NCI-H2196 treated with DMSO at 0.1 percent for 48 hours (cell line): ENCODE results near the gene AK2.
A peak's percentile ranks its signal among the peaks of the same experiment; 100 is the strongest.
"Not testable (repeated sequence)": the region's sequence is repeated elsewhere in the genome, so short reads cannot be mapped to it uniquely, and the experiment has no call there.

Source experiments
- DNase-seq: peaks from one replicate; lab custom pipeline; 2025; ENCODE audit not compliant: unreplicated experiment; lab: John Stamatoyannopoulos, UW

Gene AK2

DNA sequence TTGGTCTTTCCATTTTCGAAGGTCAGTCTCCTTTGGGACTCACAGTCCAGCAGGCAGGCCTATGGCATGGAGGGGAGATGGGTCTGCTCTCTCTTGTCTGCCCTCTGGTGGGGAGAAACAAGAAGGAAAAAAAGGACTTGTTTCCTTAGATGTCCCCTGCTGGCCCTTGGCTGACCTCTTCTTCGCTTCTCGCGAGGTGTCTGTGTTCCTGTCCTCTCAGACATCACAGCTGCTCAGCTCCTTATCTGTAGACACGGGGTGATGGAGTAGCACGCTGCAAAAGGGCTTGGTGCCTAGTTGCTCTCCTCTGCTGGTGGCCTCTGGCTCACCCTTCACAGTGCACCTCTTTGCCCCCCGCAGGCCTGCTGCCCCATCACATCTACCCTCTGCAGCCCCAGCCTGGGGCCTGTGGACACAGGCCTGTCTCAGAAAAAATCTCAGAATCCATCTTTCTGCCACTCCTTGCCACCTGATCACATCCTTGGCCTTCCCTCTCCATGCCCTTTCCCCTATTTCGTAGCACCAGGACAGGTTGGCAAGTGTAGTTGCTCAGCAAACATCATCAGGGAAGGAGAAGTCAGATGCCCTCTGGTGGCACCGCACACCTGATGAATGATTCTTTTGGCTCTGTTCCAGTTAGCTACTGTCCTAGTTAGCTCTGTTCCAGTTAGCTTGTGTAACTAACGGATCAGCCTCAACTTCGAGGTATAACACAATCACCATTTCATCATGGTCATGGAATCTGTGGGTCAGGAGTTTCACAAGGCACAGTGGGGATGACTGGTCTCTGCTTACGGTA, 18.7 kb upstream of the AK2 start:
- peak; percentile 80 for DNase-seq

DNA sequence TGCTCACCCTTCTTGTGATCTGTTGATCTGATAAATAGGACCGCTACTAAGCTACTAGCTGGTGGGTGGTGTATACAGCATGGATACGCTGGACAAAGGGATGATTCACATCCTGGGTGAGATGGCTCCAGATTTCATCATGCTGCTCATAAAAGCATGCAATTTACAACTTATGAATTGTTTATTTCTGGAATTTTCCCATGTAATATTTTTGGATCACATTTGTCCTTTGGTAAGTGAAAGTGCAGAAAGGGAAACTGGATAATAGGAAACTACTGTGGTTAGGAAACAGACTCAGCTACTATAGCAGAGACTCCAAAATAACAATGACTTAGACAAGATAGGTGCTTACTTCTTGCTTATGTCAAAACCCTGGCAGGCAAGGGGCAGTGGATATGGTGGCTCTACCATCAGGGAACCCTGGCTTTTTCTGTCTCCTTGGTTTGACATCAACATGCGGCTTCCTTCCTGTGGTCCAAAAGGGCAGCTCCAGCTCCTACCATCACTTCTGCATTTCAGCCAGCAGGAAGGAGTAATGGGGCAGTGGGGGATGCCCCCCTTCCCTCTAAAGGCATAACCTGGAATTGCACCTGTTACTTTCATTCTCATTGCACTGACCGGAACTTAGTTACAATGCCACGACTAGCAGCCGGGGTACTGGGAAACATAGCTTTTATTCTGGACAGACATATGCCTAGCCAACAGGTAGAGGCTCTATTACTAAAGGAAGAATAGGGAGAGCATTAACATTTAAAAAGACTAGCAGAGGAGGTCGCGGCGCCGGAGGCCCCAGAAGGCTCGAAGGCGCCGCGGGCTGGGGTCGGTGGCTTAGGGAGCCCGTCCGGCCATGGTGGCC, 13.8 kb upstream of the AK2 start:
- no peak for DNase-seq

DNA sequence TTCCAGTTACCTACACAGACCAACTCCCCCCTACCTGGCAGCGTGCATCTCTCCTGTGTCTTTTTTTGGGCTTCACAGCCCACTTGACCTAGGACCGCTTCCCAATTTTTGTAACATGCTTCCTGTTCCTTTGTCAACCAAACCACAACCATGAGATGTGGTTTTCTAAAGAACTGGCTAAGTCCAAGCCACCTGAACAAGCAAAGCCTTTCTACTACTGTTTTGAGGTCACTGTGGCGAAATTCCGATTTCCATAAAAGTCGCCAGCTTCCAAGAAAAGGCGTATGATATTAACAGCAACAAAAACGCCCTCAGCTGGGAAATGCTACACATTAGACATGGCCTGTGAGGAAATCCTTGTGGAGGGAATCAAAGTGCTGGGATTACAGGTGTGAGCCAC, 12.7 kb upstream of the AK2 start:
- DNase-seq, result no peak

DNA sequence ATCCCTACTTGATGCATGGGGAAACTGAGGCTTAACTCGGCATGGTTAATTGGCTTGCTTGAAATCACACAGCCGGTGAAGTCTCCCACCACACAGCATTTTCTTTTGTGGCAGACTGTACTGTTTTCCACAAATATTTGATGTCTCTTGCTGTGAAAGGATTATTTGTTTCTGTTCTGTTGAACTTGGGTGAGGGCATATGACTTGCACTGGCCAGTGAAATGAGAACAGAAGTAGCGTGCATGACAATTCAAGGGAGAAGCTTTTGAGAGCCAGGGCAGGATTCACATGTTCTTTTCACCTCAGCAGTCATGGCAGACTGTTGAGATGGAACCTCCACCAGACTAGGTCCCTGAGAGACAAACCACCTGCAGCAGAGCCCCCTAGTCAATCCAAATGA, 11.7 kb upstream of the AK2 start:
- DNase-seq, result no peak

DNA sequence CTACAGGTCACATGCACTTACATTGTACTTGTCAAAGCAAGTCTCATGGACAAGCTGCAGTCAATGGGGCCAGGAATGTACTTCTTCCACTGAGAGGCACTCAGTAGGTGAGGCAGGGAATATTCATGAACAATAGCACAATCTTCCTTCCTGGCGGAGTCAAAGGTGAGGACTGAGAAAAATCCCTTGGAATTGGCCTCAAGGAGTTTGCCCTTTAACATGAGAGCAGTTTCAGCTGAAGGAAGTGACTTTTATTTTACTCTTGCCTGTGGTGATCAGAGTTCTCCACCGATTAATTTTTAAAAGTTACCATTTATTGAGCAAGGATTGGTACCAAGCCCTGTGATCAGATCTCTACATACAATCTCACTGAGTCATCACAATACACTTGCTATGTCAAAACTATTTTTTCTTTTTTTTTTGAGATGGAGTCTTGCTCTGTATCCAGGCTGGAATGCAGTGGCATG, 11.2 kb upstream of the AK2 start:
- no peak for DNase-seq

DNA sequence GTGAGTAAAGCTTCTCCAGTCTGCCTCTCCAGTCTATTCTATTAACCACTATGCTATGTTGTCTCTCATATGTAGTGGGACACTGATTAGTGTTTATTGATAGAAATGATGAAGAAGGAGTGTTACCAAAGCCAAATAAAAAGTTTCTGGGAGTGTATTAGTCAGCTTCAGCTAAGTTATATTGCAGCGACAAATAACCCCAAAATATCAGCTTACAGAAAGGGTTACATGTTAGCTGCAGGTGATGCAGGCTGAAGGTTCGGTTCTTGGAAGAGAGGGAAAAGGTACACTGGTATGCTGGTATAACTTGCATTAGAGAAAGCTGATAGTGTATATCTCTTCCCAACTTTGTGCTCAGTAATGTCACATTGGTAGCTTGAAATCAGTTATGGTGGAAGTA, 10.6 kb upstream of the AK2 start:
- DNase-seq, result no peak

DNA sequence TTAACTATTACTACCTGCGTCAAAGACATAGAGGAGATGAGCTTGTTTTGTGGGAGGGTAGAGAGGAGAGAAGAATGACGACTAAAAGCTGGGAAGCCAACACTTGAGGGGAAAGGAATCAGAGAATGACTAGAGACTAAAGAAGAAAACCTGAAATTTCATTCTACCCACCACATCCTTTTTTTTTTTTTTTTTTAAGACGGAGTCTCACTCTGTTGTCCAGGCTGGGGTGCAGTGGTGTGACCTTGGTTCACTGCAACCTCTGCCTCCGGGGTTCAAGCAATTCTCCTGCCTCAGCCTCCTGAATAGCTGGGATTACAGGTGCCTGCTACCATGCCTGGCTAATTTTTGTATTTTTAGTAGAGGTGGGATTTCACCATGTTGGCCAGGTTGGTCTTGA, 9.6 kb upstream of the AK2 start:
- DNase-seq, result not testable (repeated sequence)

DNA sequence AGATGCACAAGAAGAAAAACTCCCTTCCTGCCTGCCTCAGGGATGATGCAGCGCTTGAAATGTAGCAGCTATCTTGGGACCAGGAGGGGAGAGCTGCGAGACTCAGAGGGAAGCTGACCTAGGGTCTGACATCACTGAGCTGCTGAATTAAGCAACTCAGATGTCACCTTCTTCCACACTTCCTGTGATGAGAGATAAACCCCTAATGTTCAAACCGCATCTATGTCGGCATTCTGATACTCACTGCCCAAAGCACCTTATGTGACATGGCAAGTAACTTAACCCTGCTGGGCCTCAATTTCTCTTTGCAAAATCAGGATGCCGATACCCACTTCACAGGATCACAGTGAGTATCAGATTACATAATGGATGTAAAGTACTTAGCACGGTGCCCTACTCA, 9.1 kb upstream of the AK2 start:
- DNase-seq, result no peak

DNA sequence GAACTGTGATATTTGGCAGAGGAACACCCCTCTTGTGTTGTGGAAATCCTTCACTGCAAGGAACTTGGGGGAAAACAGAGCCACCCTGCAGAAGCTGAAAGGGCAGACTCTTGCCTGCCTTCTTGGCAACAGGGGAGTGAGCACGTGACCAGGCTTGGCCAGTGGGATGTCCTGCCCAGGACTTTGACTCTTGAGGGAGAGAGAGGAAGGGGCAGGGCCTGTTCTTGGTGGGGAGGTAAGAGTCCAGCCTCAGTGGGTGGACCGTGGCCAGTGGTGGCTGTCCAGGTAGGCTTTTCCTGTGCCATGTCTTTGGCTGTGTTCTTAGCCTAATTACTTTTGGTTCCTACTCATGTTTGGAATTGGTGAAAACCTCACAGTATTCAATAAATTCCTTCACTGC, 8.6 kb upstream of the AK2 start:
- no peak for DNase-seq

DNA sequence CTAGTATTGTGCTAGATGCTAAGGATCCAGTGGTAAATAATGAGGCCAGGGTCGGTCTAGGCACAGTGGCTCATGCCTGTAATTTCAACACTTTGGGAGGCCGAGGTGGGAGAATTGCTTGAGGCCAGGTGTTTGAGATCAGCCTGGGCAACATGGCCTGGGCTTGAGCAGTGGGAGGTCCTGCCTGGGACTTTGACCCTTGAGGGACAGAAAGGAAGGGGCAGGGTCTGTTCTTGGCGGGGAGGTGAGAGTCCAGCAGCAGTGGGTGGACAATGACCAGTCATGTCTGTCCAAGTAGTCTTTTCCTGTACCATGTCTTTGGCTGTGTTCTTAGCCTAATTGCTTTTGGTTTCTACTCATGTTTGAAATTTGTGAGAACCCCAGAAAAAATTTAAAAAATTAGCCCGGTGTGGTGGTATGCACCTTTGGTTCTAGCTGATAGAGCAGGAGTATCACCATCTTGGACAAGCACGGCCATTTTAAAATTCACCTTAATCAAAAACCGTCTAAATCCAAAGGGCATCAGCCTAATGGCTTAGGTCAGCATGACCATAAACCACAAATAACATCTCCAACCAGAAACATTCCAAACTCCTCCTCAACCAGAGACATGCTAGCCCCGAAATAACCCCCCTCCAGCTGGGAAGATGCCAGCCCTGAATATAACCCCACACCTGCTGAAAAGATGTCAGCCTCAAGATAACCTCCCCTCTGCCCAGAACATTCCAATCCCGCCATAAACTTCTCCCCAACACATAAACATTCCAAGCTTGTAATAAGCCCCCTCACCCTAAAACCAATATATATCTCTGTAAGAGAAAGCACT, 6.8 kb upstream of the AK2 start:
- DNase-seq, result no peak

DNA sequence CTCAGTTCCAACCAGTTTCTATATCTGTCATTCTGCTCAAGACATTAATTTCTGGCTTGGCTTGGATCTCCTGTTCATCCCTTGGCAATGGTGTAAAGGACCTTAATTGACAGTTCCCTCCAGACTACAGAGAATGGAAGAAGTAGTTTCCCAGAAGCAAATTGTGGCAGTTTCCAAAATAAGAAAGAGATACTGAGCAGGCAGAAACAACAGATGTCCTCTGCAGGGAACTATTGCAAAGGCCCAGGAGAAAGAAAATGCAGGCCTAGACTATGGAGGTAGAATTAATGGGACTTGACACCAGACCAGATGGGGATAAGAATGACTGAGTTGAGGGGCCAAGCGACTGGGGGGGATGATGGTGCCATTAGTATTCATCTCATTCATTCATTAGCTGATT, 6.1 kb upstream of the AK2 start:
- DNase-seq, result no peak

DNA sequence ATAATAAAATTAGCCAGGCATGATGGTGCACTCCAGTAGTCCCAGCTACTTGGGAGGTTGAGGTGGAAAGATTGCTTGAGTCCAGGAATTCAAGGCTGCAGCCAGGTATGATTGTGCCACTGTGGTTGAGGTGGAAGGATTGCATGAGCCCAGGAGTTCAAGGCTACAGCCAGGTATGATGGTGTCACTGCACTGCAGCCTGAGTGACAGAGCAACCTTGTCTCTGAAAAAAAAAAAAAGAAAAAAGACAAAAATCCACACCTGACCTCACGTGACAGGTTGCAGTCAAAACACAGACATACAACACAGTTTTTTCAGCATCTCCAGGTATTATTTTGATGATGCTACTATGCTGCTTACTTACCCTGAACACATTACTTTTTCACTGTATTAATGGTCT, 4.3 kb upstream of the AK2 start:
- DNase-seq, result no peak

DNA sequence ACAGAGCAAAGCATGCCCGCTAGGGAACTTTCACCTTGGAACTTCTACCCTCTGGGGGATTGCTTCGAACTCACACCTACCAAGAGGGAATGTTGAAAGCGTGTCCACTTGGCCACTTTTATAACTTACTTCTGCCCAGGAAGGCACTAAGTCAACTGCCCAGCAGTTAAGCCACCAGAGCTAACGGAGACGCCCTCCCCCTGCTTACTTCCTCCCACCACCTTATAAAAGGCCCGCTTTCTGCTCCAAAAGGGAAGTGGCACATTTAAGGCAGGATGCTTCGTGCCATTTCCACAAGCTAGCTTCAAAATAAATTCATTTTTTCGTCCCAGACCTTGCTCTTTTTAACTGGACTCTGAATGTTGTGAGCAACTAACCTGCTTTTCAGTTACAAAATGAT, 3.2 kb upstream of the AK2 start:
- no peak for DNase-seq

DNA sequence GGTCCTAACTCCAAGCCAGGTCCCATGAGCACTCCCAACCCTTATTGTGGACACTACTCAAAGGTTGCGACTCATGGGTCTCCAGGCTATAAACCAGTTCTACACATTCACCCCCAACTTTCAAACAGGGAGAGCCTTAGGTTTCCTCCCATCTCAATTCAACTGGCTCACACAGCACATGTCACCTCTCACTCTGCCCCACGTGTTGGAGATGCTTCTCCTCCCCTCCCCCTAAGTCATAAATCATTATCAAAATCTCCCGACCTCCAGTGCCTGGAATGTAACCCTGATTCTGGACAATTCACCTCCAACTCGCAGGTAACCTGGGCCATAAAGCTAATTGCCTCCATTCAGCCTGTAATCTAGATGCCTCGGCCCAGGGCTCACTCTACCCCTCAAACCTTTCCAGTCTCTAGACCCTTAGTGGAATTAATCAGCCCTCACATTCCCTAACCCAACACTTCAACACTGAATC, 595 bp downstream of the AK2 start:
- no peak for DNase-seq

DNA sequence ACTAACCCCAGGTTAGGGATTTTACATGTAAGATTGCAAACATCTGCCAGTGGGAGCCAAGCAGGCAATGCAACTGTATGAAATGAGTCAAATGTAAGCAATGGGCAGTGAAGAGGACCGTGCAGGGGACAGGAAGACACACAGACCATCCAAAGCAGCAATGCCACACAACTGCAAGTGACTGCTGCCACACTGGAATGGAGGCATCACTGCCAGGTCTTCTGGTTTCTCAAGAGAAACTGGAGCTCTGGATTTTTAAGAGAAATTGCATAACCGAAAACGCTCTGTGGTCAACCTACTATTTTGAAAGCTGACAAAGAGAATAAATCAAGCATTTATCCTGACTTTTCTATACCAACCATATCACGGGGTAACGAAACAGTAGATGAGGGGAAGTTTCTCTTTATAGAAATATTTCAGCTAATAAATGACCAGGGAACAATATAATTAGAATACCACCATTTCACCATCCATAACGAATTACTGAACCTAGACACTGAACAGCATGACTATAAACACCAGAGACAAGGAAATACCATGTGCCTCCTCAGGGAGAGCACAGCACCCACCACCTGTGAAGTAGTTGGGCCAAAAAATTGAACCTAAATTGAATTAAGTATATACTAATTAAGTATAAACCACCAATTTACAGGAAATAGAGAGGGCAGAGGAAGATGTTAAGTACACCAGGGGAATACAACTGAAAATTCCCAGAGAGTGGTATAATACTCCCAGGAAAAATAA, 4.4 kb downstream of the AK2 start:
- no peak for DNase-seq

DNA sequence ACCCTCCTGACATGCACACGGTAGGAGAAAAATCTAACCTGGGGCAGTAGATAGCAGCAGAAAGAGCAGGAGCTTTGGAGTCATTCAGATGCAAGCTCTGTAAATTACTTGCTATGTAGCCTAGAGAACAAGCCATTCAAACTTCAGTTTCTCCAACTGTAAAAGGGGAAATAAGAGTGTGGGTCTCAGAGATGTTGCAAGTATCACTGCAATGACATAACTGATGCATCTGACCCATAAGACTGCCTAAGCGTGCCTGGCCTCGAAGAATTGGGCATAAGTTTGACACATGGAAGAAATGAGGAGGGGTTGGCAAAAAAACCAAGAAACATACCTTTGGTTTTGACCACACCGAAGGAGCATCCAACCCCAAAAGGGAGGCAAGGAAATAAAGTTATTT, 5.2 kb downstream of the AK2 start:
- DNase-seq, result no peak

DNA sequence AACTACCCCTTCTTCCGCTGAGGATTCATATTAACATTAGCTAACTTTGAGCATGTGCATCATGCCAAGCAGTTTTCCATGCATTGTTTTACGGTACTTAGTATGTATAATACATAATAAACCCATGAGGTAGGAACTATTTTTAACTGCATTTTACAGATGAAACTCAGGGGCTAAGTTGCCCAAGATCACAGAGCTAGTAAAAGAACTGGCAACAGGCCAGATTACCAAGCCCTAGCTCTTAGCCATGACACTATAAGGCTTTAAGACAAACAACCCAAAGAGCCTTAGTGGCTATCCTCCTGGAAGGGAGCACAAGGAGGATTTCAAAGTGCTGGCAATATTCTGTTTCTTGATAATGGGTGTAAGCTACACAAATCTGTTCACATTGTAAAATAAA, 6.1 kb downstream of the AK2 start:
- DNase-seq, result no peak

DNA sequence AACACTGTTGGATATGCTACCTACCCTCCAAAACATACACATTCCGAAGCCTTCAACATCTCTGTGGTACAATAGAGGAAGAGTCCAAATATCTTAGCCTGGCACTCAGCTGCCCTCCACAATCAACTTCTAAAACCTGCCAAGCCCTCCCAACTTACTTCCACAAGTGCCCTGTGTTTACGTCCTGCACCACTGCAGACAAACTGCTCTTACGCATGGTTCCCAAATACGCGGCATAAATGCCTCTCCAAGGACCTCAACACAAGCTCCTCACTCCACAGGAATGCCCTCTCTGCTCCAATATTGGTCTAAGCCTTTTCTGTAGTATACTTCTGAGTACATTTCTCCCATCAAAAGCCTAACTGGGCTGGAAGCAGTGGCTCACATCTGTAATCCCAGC, 6.8 kb downstream of the AK2 start:
- DNase-seq, result no peak

DNA sequence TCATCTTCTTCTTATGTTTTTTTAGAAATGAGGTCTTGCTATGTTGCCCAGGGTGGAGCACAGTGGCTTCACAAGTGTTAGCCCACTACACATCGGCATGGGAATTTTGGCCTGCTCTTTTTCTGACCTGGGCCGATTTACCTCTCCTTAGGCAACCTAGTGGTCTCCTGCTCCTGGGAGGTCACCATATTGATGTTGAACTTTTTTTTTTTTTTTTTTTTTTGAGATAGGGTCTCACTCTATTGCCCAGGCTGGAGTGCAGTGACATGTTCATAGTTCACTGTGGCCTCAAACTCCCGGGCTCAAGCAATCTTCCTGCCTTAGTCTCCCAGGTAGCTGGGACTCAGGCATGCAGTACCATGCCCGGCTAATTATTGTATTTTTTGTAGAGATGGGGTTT, 7.5 kb downstream of the AK2 start:
- no peak for DNase-seq

DNA sequence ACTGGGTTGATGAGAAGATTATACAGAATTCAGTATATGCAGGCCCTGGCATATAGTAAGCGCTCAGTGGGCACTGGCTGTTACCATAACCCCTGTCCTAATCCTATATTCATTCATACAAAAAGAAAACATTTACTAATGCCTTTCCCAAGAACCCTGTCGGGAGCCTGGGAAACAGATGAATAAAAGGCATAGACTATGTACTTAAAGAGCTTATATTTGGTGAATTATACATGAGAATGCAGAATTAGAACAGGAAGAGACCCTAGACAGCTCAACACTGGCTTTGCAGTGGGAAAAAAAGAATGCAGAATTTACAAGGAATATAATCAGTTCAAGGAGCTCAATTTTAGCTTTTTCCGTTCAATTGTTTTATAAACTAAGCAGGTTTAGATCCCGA, 10.9 kb downstream of the AK2 start:
- no peak for DNase-seq

DNA sequence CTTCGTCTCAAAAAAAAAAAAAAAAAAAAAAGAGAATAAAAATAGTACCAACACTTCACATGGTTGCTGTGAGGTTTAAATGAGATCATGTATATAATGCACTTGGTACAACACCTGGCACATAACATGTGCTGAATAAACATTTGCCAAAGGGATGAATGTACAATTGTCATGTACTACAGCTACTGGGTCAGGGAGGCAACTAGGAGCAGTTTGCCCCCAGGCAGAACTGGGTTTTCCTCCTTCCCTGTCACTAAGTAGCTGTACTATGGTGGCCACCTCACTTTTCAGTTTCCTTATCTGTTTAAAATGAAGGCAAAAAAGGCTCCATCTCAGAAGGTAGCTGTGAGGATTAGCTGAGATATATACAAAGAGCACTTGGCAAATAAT, 11.5 kb downstream of the AK2 start:
- no peak for DNase-seq
